Subcutaneous adipose tissue (tissue), 4 donors: ENCODE measurements around the gene SDF2L1. TPM values are rescaled to one million over a fixed set of nuclear protein-coding genes. Genes with fewer than 3 reads are reported as not detected.

Experiments used
- CTCF ChIP-seq: fragments of 450-650 bp; IDR thresholded peaks from one replicate; pipeline ENCODE4 v1.5.1; 2016; ENCODE audit warnings: low read depth, mild to moderate bottlenecking, control low read depth, antibody characterized with exemption, moderate library complexity
- total RNA-seq, 4 donors: library from RNA; depleted of rRNA; stranded (reverse); fragments of >200 nt; gene quantifications; one replicate each; pipeline ENCODE4 v1.1.0, GENCODE V29; 2016

The SDF2L1 gene
- total RNA-seq, 4 donors from 2014 or later, result 11.7 to 25.8 (median 18.5) TPM

- TF ChIP-seq CTCF, result no peak
These were observed 38.9 kb downstream of the SDF2L1 start for GRCh38 chr22:21680830-21681565.

- TF ChIP-seq CTCF, result no peak
These were observed 39.7 kb downstream of the SDF2L1 start for GRCh38 chr22:21681566-21682370.

GRCh38 chr22:21682385-21683175, 40.5 kb downstream of the SDF2L1 start:
- TF ChIP-seq CTCF, result no peak

GRCh38 chr22:21683401-21683811, 41.3 kb downstream of the SDF2L1 start:
- no peak for TF ChIP-seq CTCF

- TF ChIP-seq CTCF, result no peak
These were observed 42.5 kb downstream of the SDF2L1 start for GRCh38 chr22:21684492-21685163.

- no peak for TF ChIP-seq CTCF
These were observed 43.0 kb downstream of the SDF2L1 start for GRCh38 chr22:21685164-21685513.
